GM19025 (cell line): ENCODE results near the gene FAM151B.
"Not testable (repeated sequence)": the region's sequence is repeated elsewhere in the genome, so short reads cannot be mapped to it uniquely, and the experiment has no call there.

Experiments used
- ATAC-seq: cut with Tn5 transposase; IDR thresholded peaks from one replicate; pipeline ENCODE4 v1.9.1; 2021; ENCODE audit warnings: mild to moderate bottlenecking, low read depth, moderate library complexity; ENCODE audit not compliant: unreplicated experiment

The FAM151B gene

DNA sequence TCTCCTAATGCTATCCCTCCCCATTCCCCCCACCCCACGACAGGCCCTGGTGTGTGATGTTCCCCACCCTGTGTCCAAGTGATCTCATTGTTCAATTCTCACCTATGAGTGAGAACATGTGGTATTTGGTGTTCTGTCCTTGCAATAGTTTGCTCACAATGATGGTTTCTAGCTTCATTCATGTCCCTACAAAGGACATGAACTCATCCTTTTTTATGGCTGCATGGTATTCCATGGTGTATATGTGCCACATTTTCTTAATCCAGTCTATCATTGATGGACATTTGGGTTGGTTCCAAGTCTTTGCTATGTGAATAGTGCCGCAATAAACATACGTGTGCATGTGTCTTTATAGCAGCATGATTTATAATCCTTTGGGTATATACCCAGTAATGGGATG lies 92.4 kb downstream of the FAM151B start:
- not testable (repeated sequence) for ATAC-seq

DNA sequence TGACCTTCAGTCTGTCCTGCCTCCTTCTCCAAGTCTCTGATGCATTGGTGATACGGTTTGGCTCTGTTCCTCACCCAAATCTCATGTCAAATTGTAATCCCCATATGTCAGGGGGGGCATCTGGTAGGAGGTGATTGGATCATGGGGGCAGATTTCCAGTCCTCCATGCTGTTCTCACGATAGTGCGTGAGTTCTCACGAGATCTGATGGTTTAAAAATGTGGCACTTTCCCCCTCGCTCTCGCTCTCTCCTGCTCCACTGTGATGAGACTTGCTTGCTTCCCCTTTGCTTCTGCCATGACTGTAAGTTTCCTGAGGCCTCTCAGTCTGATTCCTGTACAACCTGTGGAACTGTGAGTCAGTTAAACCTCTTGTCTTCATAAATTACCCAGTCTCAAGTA lies 96.9 kb downstream of the FAM151B start:
- ATAC-seq = no peak

DNA sequence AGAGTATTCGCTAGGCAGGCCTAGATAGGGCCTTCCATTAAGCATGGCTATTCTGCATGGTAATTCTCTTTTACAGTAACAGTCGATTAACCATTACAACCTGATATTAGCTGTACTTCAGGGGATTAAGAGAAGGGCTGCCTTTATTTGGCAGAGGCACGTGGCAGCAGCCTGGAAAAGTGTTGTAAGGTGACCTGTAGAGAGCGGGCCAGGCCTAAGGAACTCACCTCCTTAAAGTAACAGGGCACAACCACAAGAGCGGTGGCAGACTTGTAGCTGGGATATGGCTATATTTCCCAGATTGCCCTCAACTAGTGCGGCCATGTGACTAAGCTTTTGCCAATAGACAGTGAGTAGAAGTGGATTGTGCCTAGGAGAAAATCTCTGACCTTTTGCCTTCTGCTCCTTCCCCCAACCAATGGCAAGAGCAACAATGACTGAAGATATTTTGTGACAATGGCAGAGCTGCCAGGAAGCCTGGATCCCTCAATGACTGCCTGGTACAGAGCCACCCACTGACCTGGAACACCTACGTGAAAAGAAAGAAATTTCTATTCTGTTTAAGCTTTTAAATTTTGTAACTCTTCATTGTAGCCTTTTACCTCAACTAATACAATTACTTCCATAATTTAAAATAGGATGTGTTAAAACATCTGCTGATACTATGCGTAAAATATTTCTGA lies 101.1 kb downstream of the FAM151B start:
- no peak for ATAC-seq

- ATAC-seq = no peak
Observed at GRCh38 chr5:80590766-80591165, 102.9 kb downstream of the FAM151B start.

DNA sequence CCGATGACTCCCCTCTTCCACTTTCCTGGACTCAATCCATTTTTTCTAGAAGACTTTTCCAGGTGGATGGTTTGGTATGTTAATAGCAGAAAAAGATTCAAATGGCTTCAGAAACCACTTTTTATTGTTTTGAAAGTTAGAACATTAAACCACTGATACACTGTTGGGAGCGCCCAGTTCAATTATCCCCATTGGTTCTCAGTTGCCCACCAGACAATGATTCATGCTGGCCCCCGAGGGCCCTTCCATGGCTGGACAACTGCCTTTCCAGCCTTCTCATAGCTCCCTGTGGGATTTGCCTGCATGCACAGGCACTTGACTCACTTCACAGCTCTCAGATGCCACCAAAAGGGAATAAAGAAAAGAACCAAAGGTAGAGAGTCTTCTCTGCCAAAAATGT lies 103.5 kb downstream of the FAM151B start:
- ATAC-seq = no peak

- no peak for ATAC-seq
Observed at GRCh38 chr5:80592105-80592504, 104.2 kb downstream of the FAM151B start.
